NCI-H146 treated with DMSO at 0.1 percent for 48 hours (cell line): Measurements from ENCODE around the gene TMEM8B.
"Not testable (repeated sequence)": the region's sequence is repeated elsewhere in the genome, so short reads cannot be mapped to it uniquely, and the experiment has no call there.

Source experiments
- DNase-seq: peaks from one replicate; lab custom pipeline; 2025; ENCODE audit not compliant: unreplicated experiment; lab: John Stamatoyannopoulos, UW

Gene TMEM8B

GRCh38 chr9:35863583-35863982, 34.6 kb downstream of the TMEM8B start:
- no peak for DNase-seq

DNA sequence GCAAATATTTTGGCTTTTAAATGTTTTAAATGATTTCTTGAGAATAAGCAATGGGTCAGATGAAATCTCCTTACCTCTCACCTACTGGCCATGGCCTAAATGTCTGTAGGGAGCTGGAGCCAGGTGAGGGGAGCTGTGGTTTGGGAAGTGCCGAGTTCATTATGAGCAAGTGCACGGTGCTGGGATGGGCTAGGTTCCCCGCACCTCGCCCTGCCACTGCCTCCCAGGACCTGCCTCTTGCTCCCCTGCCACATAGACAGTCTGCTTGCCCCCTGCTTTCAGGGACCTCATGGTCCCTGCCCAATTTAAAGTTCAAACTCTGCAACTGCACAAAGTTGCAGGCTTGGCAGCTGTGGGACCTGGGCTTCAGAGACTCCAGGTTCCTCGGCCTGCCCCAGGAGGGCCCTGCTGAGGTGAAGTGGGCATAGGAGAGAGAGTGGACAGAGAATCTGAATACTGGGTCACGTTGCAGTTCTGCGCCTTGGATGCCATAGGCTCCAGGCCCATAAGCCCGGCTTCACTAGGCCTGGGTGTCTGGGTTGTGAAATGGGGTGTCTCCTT, 35.7 kb downstream of the TMEM8B start:
- DNase-seq = no peak

- DNase-seq = no peak
Observed at GRCh38 chr9:35867538-35867937, 38.5 kb downstream of the TMEM8B start.

DNA sequence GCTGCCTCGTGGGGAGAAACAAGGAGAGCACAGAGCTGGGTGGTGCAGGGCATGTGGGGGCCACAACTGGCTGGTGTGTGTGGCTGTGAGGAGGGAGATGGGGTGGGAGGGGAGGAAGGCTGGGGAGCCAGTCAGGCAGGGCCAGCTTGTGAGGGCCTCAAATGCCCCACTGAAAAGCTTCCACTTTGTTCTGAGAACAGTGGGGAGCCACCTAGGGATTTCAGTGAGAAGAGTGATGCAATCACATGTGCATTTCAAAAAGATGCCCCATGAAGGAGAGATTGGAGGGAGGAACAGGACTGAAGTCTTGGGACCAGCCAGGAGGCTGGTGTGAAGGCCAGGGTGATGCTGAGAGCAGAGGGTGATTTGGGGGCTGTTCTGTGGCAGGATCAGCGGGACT, 39.9 kb downstream of the TMEM8B start:
- no peak for DNase-seq

- DNase-seq = no peak
Observed at GRCh38 chr9:35869621-35870216, 40.7 kb downstream of the TMEM8B start.

- DNase-seq = no peak
Observed at GRCh38 chr9:35870351-35870923, 41.4 kb downstream of the TMEM8B start, which contains the start of gene OR13J1. TSS of gene OR13J1 (minus strand) at chr9:35870401. CDS start at chr9:35870401, 0 bp downstream.

DNA sequence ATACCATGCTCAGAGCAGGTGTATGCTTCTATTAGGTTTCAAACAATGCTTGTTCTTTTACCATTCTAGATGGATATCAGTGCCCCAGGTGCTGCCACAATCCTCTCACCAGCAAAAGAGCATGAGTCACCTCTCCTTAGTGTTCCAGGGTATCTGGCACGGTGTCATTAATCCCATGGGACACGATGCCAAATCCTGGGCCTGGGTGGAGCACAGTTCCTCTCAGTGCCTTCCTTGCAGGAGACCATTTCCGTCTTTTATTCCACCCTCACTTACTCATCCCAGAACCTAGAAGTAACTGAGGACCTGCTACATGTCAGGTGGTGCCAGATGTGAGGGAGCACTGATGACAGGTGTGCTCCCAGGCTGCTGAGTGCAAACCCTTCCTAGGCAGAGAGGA, 42.5 kb downstream of the TMEM8B start:
- DNase-seq = no peak

GRCh38 chr9:35872505-35872904, 43.5 kb downstream of the TMEM8B start:
- DNase-seq = no peak

DNA sequence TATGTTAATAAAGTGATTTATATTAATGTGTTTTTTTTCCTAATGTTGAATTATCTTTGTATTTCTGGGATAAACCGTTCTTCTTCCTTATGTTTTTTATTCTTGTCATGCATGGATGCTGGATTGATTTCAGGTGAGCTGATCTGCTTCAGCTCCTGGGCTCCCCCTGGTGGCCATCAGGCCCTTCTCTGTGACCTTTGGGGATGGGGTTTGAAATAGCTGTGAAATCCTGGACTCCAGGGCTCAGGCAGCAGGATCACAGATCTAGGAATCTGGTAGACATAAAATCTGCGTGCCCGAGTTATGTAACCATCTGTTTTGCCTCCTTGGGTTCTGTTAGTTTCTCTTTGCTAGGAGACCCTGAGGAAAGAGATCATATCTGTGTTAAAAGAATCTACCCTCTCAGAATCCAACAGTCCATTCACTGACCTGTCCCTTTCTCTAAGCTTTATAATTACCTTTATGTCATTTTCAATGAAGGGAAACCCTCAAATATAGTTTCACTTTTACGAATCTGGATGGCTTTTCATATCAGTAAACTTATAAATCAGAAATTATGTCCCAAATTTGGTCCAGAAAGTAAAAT, 53.3 kb downstream of the TMEM8B start:
- peak; percentile 66 for DNase-seq

GRCh38 chr9:35882996-35883395, 54.0 kb downstream of the TMEM8B start:
- DNase-seq = no peak

DNA sequence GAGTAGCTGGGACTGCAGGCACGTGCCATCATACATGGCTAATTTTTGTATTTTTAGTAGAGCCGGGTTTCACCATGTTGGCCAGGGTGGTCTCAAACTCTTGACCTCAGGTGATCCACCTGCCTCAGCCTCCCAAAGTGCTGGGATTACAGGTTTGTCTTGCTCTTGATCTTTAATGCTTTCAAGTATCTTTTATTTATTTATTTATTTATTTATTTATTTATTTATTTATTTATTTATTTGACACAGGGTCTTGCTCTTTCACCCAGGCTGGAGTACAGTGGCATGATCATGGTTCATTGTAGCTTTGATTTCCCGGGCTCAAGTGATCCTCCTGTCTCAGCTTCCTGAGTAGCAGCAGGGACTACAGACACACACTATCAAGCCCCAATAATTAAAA, 55.9 kb downstream of the TMEM8B start:
- DNase-seq = not testable (repeated sequence)

DNA sequence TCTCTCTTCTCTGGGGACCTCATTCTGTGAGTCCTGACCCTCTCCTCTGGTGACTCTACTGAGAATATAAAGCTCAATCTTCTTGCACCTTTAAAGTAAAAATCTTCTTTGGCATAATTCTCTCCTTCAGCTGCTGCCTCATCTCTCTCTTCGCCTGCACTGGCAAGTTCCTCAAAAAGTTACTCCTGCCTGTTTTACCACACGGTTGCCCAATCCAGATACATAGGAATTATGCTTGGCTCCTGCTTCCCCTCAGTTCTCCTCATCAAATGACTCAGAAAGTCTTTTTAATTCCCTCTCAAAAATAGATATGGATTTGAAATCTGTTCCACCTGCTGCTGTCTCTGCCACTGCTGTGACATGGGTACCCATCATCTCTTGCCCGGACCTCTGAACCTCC, 62.6 kb downstream of the TMEM8B start:
- no peak for DNase-seq

GRCh38 chr9:35892051-35892450, 63.0 kb downstream of the TMEM8B start:
- DNase-seq = no peak

GRCh38 chr9:35896570-35896969, 67.5 kb downstream of the TMEM8B start:
- no peak for DNase-seq

- not testable (repeated sequence) for DNase-seq
Observed at GRCh38 chr9:35897376-35898099, 68.5 kb downstream of the TMEM8B start.

DNA sequence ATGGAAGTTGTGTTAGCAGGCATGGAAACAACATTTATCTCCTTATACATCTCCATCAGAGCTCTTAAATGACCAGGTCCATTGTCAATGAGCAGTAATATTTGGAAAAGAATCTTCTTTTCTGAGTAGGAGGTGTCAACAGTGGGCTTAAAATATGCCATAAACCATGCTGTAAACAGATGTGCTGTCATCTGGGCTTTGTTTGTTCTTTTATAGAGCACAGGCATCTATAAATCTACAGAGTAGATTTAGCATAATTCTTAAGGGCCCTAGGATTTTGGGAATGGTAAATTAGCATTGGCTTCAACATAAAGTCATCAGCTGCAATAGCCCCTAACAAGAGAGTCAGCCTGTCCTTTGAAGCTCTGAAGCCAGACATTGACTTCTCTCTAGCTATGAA, 69.3 kb downstream of the TMEM8B start:
- no peak for DNase-seq

DNA sequence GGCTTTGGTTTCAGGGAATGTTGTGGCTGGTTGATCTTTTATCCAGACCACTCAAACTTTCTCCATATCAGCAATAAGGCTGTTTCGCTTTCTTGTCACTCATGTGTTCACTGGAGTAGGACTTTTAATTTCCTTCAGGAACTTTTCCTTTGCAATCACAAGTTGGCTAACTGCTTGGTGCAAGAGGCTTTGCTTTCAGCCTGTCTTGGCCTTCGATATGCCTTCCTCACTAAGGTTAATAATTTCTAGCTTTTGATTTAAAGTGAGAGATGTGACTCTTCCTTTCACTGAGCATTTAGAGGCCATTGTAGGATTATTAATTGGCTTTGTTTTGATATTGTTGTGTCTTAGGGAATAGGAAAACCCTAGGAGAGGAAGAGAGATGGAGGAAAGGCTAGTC, 70.0 kb downstream of the TMEM8B start:
- DNase-seq = no peak

GRCh38 chr9:35903049-35903448, 74.0 kb downstream of the TMEM8B start:
- DNase-seq = peak; percentile 45

DNA sequence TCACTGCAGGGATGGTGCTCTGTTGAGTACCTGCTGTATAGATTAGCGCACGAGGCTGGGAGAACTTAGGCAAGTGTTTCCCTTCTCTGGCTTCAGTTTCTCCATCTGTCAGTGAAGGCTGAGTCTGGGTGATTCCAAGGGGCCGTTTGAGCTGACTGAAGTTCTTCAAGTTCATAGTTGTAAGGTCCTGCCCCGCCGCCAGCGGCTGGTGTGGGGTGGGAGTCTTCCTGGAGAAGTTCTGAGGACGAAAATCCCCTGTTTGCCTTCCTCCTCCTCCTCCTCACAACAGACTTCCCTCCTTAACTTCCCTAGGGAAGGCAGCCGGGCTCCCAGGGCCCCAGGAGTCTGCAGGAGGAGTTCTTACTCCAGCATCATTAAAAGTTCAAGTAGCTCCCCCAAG, 75.3 kb downstream of the TMEM8B start:
- no peak for DNase-seq

DNA sequence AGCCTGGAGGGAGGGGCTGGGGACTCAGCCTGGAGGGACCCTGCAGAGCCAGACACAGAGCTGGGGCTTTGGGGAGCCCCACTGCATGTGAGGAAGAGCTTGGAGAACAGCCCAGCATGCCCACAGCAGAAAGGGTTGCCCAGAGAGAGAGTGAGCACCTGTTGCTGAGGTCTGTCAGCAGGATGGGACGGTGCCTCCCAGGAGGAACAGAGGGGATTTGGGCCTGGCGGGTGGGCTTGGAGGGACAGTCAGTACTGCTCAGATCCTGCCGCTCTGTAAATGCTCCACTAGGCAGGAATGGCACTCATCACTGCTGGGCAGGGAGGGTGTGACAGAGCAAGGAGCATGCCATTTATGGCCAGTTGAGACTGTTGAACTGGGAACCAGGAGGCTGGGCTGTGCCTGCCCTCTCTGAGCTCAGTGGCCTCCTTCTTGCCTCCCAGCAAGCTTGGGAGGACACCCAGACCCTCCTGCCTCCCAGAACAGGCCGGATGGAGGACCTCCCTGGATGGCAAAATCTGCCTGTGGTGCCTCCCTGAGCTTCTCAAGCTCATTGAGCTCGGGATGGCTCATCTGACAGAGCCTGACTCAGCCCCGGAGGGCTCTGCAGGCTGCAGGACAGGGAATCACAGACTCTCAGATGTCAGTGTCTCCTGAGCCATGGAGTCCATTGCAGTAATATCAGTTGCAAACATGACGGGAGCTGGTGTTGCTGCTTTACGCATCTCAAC, 76.2 kb downstream of the TMEM8B start:
- no peak for DNase-seq
